GM18868 (cell line): ENCODE measurements around the gene CFL2.
"Not testable (repeated sequence)": the region's sequence is repeated elsewhere in the genome, so short reads cannot be mapped to it uniquely, and the experiment has no call there.

Experiments
- ATAC-seq: cut with Tn5 transposase; IDR thresholded peaks from one replicate; pipeline ENCODE4 v1.9.1; 2021; ENCODE audit warnings: mild to moderate bottlenecking, moderate library complexity; ENCODE audit not compliant: unreplicated experiment

Gene CFL2

GRCh38 chr14:34711796-34712712 is 2.3 kb downstream of the CFL2 start:
- no peak for ATAC-seq

- ATAC-seq, result peak; percentile 42
These were observed 3.2 kb downstream of the CFL2 start for GRCh38 chr14:34711169-34711568.

- ATAC-seq, result no peak
These were observed 3.6 kb downstream of the CFL2 start for GRCh38 chr14:34710744-34711143.

GRCh38 chr14:34710006-34710405 is 4.4 kb downstream of the CFL2 start:
- no peak for ATAC-seq

- no peak for ATAC-seq
These were observed 6.7 kb downstream of the CFL2 start for GRCh38 chr14:34707722-34708121.

- no peak for ATAC-seq
These were observed 12.6 kb downstream of the CFL2 start for GRCh38 chr14:34701808-34702207.

- ATAC-seq, result no peak
These were observed 13.7 kb downstream of the CFL2 start for GRCh38 chr14:34700622-34701130.

GRCh38 chr14:34699873-34700621 is 14.3 kb downstream of the CFL2 start:
- ATAC-seq, result no peak

- not testable (repeated sequence) for ATAC-seq
These were observed 20.2 kb downstream of the CFL2 start for GRCh38 chr14:34694216-34694615.

GRCh38 chr14:34693228-34693939 is 21.0 kb downstream of the CFL2 start:
- ATAC-seq, result no peak

- ATAC-seq, result no peak
These were observed 21.5 kb downstream of the CFL2 start for GRCh38 chr14:34692898-34693227.

- no peak for ATAC-seq
These were observed 22.0 kb downstream of the CFL2 start for GRCh38 chr14:34692348-34692747.

GRCh38 chr14:34691206-34691605 is 23.2 kb downstream of the CFL2 start:
- ATAC-seq, result no peak

- no peak for ATAC-seq
These were observed 25.8 kb downstream of the CFL2 start for GRCh38 chr14:34688470-34689206.

- ATAC-seq, result no peak
These were observed 28.5 kb downstream of the CFL2 start for GRCh38 chr14:34685819-34686428.

- ATAC-seq, result no peak
These were observed 29.8 kb downstream of the CFL2 start for GRCh38 chr14:34684578-34684977.

- ATAC-seq, result peak; percentile 87
These were observed 31.5 kb downstream of the CFL2 start for GRCh38 chr14:34682787-34683321.

GRCh38 chr14:34680806-34681479 is 33.5 kb downstream of the CFL2 start:
- ATAC-seq, result no peak

- no peak for ATAC-seq
These were observed 35.7 kb downstream of the CFL2 start for GRCh38 chr14:34678735-34679134.
